DOHH2 (cell line): ENCODE data around the gene SPINDOC.
A peak's percentile ranks its signal among the peaks of the same experiment; 100 is the strongest.

Source experiments
- EZH2phosphoT487 ChIP-seq: fragments of 200-600 bp; sonication (generic); IDR thresholded peaks from 2 replicates; pipeline ENCODE4 v1.6.1; 2017; ENCODE audit warnings: borderline replicate concordance, mild to moderate bottlenecking, antibody characterized with exemption, low read length, moderate library complexity, mixed read lengths
- TF ChIP-seq, protein P1 (sequence below): fragments of 200-600 bp; sonication (generic); IDR thresholded peaks from one replicate; pipeline ENCODE4 v1.5.1; 2014; ENCODE audit warnings: antibody characterized with exemption, mild to moderate bottlenecking, low read depth, low read length; ENCODE audit not compliant: poor library complexity, severe bottlenecking

DNA sequence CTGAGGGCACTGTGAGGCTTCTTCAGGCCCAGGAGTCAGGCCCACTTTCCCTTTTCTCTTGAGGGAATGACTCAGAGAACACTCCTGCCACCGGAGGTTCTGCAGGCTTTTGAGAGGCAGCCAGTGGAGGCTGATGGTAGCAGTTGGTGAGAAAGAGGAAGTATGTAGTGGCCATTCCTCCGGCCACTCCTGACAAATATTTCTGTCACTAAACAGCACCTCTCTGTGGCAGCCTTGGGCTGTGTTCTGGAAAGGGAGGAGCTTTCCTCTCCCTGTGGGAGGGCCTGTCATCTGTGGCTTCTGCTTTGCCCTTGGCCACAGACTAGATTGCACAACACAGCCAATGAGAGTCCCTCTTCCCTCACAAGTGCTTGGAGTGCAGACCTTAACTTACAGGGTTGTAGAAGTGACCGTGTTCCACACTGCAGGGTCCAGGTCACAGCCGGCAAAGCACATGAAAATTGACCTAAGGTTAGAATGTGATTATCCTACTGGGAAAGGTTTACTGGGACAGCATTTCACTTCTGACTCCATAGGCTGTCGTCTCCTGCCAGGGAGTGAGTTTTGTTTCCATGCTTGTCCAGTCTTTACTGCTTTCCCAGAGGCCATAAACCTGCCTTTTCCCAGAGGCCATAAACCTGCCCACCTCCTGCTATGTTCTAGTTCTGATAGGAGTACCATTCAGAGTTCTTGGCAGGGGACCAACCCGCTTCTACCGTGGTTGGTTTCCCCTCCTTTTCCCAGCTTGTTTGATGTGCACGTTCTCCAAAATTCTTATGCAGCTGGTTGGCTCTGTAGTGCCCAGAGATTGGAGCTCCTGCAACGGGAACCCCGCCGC is 58.9 kb downstream of the SPINDOC start:
- TF ChIP-seq, protein P1, sequence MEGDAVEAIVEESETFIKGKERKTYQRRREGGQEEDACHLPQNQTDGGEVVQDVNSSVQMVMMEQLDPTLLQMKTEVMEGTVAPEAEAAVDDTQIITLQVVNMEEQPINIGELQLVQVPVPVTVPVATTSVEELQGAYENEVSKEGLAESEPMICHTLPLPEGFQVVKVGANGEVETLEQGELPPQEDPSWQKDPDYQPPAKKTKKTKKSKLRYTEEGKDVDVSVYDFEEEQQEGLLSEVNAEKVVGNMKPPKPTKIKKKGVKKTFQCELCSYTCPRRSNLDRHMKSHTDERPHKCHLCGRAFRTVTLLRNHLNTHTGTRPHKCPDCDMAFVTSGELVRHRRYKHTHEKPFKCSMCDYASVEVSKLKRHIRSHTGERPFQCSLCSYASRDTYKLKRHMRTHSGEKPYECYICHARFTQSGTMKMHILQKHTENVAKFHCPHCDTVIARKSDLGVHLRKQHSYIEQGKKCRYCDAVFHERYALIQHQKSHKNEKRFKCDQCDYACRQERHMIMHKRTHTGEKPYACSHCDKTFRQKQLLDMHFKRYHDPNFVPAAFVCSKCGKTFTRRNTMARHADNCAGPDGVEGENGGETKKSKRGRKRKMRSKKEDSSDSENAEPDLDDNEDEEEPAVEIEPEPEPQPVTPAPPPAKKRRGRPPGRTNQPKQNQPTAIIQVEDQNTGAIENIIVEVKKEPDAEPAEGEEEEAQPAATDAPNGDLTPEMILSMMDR: peak; percentile 19
- TF ChIP-seq EZH2phosphoT487: no peak
